WTC11 (cell line): ENCODE measurements around the gene SAMM50. TPM values are rescaled to one million over a fixed set of nuclear protein-coding genes. Genes with fewer than 3 reads are reported as not detected.

Experiments
- ARID4B ChIP-seq: sonication (generic); formaldehyde crosslinking; IDR thresholded peaks from 2 replicates; pipeline ENCODE4 v1.8.0; 2023; ENCODE audit warnings: missing genetic modification reagents, mild to moderate bottlenecking, borderline replicate concordance
- CBFB ChIP-seq: sonication (generic); formaldehyde crosslinking; IDR thresholded peaks from 2 replicates; pipeline ENCODE4 v1.8.1; 2022; ENCODE audit warnings: mild to moderate bottlenecking, low read depth, missing genetic modification reagents
- ETV6 ChIP-seq: sonication (generic); formaldehyde crosslinking; IDR thresholded peaks from 2 replicates; pipeline ENCODE4 v1.8.1; 2022; ENCODE audit warnings: mild to moderate bottlenecking, missing genetic modification reagents
- HMGXB4 ChIP-seq: sonication (generic); formaldehyde crosslinking; IDR thresholded peaks from 2 replicates; pipeline ENCODE4 v1.8.1; 2023; ENCODE audit warnings: mild to moderate bottlenecking, moderate library complexity, missing genetic modification reagents
- NR1H2 ChIP-seq: sonication (generic); formaldehyde crosslinking; IDR thresholded peaks from 2 replicates; pipeline ENCODE4 v1.9.0; 2021; ENCODE audit warnings: mild to moderate bottlenecking, moderate library complexity, missing genetic modification reagents
- PRDM15 ChIP-seq: sonication (generic); formaldehyde crosslinking; IDR thresholded peaks from 2 replicates; pipeline ENCODE4 v1.8.0; 2022; ENCODE audit warnings: missing genetic modification reagents
- SP1 ChIP-seq: sonication (generic); formaldehyde crosslinking; conservative IDR thresholded peaks from 2 replicates; pipeline ENCODE4 v1.8.1; 2022; ENCODE audit warnings: missing genetic modification reagents
- USF1 ChIP-seq: sonication (generic); formaldehyde crosslinking; IDR thresholded peaks from 2 replicates; pipeline ENCODE4 v1.8.0; 2022; ENCODE audit warnings: mild to moderate bottlenecking, missing genetic modification reagents
- total RNA-seq: library from RNA; stranded (reverse); gene quantifications from 3 replicates; pipeline ENCODE4 v1.2.3, GENCODE V29; 2021
- TF ChIP-seq, protein P1 (sequence below): sonication (generic); formaldehyde crosslinking; IDR thresholded peaks from 2 replicates; pipeline ENCODE4 v1.8.1; 2022; ENCODE audit warnings: low read depth, missing genetic modification reagents, borderline replicate concordance
- TF ChIP-seq, protein P2 (sequence below): fragments of 250-450 bp; sonication (Bioruptor Pico); IDR thresholded peaks from 2 replicates; pipeline ENCODE4 v2.1.2; 2022; ENCODE audit warnings: mild to moderate bottlenecking, moderate library complexity

Gene SAMM50
- total RNA-seq, 1 experiment from 2014 or later = 72.1 TPM

DNA sequence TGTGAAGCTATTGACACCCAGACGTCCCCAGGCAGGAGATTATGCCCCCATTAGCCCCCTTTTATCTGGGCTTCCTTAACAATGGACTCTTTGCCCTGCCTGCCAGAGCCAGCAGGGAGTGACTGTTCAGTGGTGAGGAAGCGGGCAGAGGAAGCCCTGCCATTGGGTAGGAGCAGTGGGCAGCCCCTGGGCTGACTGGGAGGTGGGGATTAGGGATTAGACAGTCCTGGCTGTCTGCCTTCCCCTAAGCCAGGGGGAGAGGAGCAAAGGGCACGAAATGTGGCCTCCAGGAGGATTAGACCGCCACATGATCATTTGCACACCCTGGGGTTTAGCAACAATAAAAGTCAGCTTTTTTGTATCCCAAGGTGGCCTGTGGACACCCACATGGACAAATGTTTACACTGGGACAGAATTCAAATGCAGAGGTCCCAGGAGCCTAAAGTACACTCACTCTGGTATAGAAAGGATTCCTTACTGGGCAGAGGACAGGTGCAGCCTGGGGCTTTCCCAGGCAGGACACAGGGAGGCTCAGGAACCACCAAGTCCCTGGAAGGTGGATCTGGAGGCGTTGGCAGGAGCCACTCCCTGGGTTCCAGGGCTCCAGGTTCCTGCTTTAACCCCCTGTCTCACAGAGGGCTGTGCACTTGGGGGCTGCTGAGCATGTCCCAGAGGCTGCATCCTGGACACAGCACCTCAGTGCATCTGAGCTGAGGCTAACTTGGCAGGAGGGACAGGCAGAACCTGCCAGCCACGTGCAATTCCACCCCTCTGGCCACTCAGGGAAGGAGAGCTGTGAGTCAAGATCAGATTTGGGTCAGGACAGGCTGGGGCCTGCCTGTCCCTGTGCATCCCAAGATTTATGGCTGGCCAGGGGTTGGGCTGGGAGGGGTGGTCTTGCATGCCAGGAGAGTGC is 29.6 kb upstream of the SAMM50 start (continued):
- TF ChIP-seq SP1 (CRISPR knock-in tag) (peak; percentile 43; the same call in 1 of the 2 replicates), ETV6 (CRISPR knock-in tag) (no peak), PRDM15 (CRISPR knock-in tag) (peak; percentile 95), HMGXB4 (CRISPR knock-in tag) (no peak), USF1 (CRISPR knock-in tag) (no peak), NR1H2 (CRISPR knock-in tag) (no peak), CBFB (CRISPR knock-in tag) (no peak), ARID4B (CRISPR knock-in tag) (peak; percentile 40; the same call in 1 of the 2 replicates)
- TF ChIP-seq, protein P1, sequence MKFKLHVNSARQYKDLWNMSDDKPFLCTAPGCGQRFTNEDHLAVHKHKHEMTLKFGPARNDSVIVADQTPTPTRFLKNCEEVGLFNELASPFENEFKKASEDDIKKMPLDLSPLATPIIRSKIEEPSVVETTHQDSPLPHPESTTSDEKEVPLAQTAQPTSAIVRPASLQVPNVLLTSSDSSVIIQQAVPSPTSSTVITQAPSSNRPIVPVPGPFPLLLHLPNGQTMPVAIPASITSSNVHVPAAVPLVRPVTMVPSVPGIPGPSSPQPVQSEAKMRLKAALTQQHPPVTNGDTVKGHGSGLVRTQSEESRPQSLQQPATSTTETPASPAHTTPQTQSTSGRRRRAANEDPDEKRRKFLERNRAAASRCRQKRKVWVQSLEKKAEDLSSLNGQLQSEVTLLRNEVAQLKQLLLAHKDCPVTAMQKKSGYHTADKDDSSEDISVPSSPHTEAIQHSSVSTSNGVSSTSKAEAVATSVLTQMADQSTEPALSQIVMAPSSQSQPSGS (CRISPR knock-in tag) = no peak
- TF ChIP-seq, protein P2, sequence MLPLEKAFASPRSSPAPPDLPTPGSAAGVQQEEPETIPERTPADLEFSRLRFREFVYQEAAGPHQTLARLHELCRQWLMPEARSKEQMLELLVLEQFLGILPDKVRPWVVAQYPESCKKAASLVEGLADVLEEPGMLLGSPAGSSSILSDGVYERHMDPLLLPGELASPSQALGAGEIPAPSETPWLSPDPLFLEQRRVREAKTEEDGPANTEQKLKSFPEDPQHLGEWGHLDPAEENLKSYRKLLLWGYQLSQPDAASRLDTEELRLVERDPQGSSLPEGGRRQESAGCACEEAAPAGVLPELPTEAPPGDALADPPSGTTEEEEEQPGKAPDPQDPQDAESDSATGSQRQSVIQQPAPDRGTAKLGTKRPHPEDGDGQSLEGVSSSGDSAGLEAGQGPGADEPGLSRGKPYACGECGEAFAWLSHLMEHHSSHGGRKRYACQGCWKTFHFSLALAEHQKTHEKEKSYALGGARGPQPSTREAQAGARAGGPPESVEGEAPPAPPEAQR (CRISPR knock-in tag) = no peak
